ENCODE measurements around the gene IL1B. TPM values are rescaled to one million over a fixed set of nuclear protein-coding genes. Genes with fewer than 3 reads are reported as not detected.

Gene IL1B
- total RNA-seq, 6 experiments from 2014 or later: 0.19 to 4.1 (median 0.49) TPM; not detected in 1

GRCh38 chr2:112787729-112788393 is 48.7 kb downstream of the IL1B start:
- H3K4me1 ChIP-seq: no peaks in the 10 kb centered on the region
- ATAC-seq (no peak), DNase-seq (no peak)
- TF ChIP-seq POLR2A (IDR thresholded peaks at IDR 0.05) (no peak), CTCF (IDR thresholded peaks at IDR 0.05) (no peak)
- WGBS (ENCODE audit: insufficient coverage, low coverage, low lambda C conversion rate, missing lambda C conversion rate): 68% methylated on average over 3 of the region's 4 CpGs
- intact Hi-C loops (cut with DNase I): no loop called here
- H3K27me3 ChIP-seq: no peaks in the 10 kb centered on the region
- H3K36me3 ChIP-seq: no peaks in the 10 kb centered on the region
- no peak overlapping the region for H3K27ac ChIP-seq
- no peaks in the 10 kb centered on the region for H3K9me3 ChIP-seq
- no peak overlapping the region for H3K4me3 ChIP-seq

DNA sequence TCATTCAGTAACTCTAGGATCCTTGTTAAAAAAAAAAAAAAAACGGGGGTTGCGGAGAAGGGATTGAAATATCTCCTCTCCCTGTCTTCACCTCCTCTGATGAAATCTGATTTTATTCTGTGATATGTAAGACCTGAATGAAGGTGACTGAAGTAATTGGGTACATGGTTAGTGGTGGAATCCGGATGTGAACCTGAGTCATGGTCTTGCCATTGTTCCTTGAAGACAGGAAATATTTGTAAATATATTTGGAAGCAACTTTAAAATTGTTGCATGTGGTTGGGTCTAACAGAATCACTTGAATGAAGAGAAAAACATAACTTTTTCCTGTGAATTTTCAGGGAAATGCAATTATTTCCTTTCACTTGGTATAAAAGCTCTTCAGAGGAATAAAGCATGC is 49.3 kb downstream of the IL1B start:
- no peaks in the 10 kb centered on the region for H3K9me3 ChIP-seq
- 69% methylated on average over 3 of the region's 3 CpGs for WGBS (ENCODE audit: insufficient coverage, low coverage, low lambda C conversion rate, missing lambda C conversion rate)
- H3K4me3 ChIP-seq: no peak overlapping the region
- ATAC-seq (no peak), DNase-seq (no peak)
- TF ChIP-seq POLR2A (IDR thresholded peaks at IDR 0.05): no peak
- TF ChIP-seq CTCF (IDR thresholded peaks at IDR 0.05): no peak
- H3K36me3 ChIP-seq: no peaks in the 10 kb centered on the region
- intact Hi-C loops (cut with DNase I): no loop called here
- no peaks in the 10 kb centered on the region for H3K4me1 ChIP-seq
- no peaks in the 10 kb centered on the region for H3K27me3 ChIP-seq
- no peak overlapping the region for H3K27ac ChIP-seq

- ATAC-seq (peak in 1 of 4 donors; percentile 39), DNase-seq (no peak)
- no peaks in the 10 kb centered on the region for H3K27me3 ChIP-seq
- H3K9me3 ChIP-seq: no peaks in the 10 kb centered on the region
- intact Hi-C loops (cut with DNase I): no loop called here
- H3K4me1 ChIP-seq: no peaks in the 10 kb centered on the region
- H3K4me3 ChIP-seq: no peak within 1 kb of the TSS
- TF ChIP-seq CTCF (IDR thresholded peaks at IDR 0.05) (no peak), POLR2A (IDR thresholded peaks at IDR 0.05) (no peak)
- H3K36me3 ChIP-seq: no peaks in the 10 kb centered on the region
- 39% methylated on average over 13 of the region's 13 CpGs for WGBS (ENCODE audit: insufficient coverage, low coverage, low lambda C conversion rate, missing lambda C conversion rate)
- no peak within 1 kb of the TSS for H3K27ac ChIP-seq
These were observed 52.1 kb downstream of the IL1B start, which contains the start of gene IL1A for GRCh38 chr2:112784199-112785189. IL1A (minus strand) TSS chr2:112784493; CDS start chr2:112783770, 723 bp downstream.

GRCh38 chr2:112783187-112783714 is 53.3 kb downstream of the IL1B start:
- Histone ChIP-seq H3K9me3 (no peaks in the 10 kb centered on the region), H3K4me3 (no peak overlapping the region), H3K27ac (no peak overlapping the region), H3K27me3 (no peaks in the 10 kb centered on the region), H3K4me1 (no peaks in the 10 kb centered on the region), H3K36me3 (no peaks in the 10 kb centered on the region)
- DNase-seq (no peak), ATAC-seq (no peak)
- no peak for TF ChIP-seq POLR2A (IDR thresholded peaks at IDR 0.05)
- no peak for TF ChIP-seq CTCF (IDR thresholded peaks at IDR 0.05)
- WGBS (ENCODE audit: insufficient coverage, low coverage, low lambda C conversion rate, missing lambda C conversion rate): 100% methylated on average over 3 of the region's 3 CpGs
- intact Hi-C loops (cut with DNase I): no loop called here

All from right lobe of liver (tissue), 6 donors.